Measurements from ENCODE around the gene ZMIZ1.
"Not testable (repeated sequence)": the region's sequence is repeated elsewhere in the genome, so short reads cannot be mapped to it uniquely, and the experiment has no call there.

ZMIZ1 gene

GRCh38 chr10:79318369-79318768 lies 249.6 kb downstream of the ZMIZ1 start:
- peak; percentile 36 for DNase-seq

- no peak for DNase-seq
These were observed 250.5 kb downstream of the ZMIZ1 start for GRCh38 chr10:79319115-79319771.

- no peak for DNase-seq
These were observed 251.6 kb downstream of the ZMIZ1 start for GRCh38 chr10:79320316-79320715.

DNA sequence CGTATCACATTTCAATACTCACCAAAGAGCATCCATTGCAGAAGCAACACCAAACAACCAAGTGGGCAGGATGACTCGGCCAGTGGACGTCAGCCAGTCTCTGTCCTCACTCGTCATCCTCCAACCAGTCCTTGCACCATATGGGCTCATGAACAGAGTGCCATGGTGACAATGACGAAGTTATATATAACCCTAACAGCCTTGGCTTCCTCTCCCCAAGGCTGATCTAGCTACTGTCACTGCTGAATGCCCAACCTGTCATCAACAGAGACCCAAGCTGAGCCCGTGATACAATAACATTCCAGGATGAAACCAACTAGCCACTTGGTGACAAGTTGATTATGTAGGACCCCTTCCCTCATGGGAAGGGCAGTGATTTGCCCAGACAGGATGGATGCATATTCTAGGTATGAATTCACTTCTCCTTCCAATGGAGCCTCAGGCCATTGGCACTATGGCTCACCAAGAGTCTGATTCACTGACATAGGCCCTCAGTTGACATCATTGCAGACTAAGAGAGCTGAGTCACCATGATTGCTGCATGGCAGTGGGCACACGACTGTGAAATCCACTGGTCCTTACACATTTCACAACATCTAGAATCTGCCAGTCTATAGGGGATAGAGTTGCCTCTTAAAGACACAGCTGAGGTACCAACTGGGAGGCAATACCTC lies 252.2 kb downstream of the ZMIZ1 start:
- peak; percentile 81 for DNase-seq

DNA sequence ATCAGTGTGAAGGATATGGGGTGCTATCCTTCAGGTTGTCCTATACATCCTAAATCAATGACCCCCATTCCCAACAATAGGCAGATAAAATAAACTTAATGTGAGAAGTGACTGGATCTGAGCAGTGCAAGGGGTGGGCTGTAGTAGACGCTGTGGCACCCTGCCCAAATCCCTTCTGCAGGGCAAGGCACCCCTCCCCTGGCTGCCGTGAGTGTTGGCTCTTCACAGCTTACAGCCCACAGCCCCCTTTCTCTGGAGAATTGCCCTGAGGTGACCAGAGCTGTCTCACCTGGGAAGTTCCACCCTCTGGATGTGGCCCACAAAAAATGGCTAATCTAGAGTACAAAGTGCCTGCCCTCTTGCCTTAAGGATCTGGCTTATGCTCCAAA lies 252.7 kb downstream of the ZMIZ1 start:
- DNase-seq = no peak

- no peak for DNase-seq
These were observed 253.2 kb downstream of the ZMIZ1 start for GRCh38 chr10:79321951-79322350.

DNA sequence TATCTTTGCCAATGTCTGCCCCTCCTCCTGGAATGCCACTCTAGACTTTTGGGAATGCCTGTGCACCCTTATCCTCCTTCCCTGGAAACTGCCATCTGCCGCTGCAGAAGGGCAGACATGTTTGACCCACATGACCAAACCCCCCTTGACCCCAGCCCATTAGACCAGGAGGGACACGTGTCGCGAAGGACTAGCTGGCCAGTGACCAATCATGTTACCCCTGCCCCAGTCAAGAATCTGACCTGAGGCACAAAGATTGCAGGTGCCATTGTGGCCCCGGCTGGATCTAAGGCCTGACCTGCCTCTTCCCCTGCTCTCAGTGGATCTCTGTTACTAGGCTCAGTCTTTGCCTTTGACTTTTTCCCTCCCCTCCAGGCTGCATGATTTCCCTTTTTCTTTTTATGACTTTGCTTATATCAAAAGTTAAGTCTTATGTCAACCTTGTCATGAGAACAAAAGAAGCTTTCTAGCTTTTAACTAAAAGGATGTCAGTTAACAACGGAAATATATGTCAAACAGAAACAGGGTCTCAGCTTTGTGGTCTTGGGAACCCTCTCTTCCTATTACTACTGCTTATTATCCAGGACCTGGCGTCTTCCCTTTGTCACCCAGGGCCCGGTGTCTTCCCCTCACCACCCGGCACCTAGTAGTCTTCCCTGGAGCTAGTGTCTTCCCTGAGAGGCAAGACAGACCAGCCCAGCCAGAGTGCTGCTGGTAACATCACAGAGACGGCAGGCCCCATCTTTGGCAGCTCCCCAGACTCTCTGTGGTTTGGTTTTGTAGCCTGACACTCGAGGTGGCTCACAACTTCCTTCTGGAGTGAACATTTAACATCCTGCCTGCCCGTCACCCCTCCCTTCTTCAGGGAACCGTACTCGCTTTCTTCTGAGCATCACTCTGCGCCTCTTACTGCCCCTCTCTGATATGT lies 254.1 kb downstream of the ZMIZ1 start:
- peak; percentile 91 for DNase-seq

GRCh38 chr10:79323602-79324001 lies 254.8 kb downstream of the ZMIZ1 start:
- DNase-seq = no peak

DNA sequence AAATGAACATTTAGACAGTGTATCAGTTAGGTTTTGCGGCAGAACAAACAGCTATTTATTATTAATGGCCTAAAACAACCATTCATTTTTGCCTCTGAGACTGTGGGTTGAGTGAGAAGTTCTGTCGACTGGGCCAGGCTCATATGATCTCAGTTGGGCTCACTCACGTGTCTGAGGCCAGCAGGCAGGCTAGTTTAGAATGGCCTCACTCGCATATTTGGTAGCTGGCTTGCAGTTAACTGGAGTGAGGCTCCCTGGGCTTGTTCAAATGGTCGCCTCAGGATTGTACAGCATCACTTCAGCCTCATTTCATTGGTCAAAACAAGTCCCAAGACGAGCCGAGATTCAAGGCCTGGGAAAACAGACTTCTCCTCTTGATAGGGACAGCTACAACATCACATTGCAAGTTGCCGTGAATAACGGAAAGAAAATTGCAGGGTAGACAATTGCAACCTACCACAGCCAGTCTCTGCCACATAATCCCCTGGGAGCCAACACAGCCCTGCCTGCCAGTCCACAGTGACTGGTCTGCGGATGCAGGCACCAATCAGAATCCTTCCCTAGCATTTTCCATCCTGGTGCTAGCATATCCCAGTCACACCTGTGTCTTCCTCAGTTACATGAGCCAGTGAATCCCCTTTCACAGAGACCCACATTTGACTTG lies 255.4 kb downstream of the ZMIZ1 start:
- DNase-seq = no peak

DNA sequence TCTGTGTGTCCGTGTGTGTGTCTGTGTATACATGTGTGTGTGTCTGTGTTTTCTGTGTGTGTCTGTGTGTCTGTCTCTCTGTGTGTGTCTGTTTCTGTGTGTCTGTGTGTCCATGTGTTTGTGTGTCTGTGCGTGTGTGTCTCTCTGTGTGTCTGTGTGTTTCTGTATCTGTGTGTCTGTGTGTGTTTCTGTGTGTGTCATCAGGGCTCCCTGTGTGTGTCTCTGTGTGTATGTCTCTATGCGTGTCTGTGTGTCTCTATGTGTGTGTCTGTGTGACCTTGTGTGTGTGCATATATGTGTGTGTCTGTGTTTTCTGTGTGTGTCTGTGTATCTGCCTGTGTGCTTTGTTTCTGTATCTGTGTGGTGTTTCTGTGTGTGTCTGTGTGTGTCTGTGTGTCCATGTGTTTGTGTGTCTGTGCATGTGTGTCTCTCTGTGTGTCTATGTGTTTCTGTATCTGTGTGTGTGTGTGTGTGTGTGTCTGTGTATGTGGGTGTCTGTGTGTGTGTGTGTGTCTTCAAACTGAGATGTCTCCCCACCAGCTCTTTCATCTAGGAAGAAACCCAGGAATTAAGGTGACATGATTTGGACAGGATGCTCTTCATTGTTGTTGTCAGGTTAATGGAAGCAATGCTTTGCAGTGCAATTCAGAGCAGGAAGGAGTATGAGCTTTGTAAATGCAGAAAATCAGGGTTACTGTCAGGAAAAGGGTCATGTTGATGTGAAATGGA lies 257.8 kb downstream of the ZMIZ1 start:
- DNase-seq = no peak

GRCh38 chr10:79327090-79327457 lies 258.3 kb downstream of the ZMIZ1 start:
- DNase-seq = no peak

GRCh38 chr10:79328147-79328701 lies 259.5 kb downstream of the ZMIZ1 start:
- DNase-seq = no peak

- peak; percentile 29 for DNase-seq
These were observed 260.2 kb downstream of the ZMIZ1 start for GRCh38 chr10:79328737-79329504.

GRCh38 chr10:79329529-79329928 lies 260.8 kb downstream of the ZMIZ1 start:
- DNase-seq = no peak

DNA sequence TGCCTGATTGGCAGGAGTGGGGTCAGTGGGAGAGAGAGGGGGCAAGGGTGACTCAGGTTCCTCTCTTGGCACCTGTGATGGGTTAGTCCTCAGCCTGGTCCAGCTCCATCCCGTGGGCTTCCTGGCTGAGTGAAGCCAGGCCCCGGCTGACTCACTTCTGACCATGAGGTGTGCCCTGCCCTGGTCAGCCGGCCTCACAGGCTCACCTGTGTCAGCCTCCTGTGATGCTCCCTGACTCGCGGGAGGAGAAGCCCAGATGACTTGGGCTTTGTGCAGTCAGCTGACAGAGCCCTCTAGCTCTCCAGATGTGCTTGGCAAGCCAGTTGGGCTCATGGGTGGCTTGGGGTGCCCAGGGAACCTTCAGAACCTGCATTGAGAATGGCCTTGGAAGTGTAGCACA lies 262.5 kb downstream of the ZMIZ1 start:
- DNase-seq = peak; percentile 49

- peak; percentile 95 for DNase-seq
These were observed 262.9 kb downstream of the ZMIZ1 start for GRCh38 chr10:79331709-79332108.

GRCh38 chr10:79332610-79333315 lies 264.0 kb downstream of the ZMIZ1 start:
- DNase-seq = not testable (repeated sequence)

- no peak for DNase-seq
These were observed 264.7 kb downstream of the ZMIZ1 start for GRCh38 chr10:79333513-79333912.

DNA sequence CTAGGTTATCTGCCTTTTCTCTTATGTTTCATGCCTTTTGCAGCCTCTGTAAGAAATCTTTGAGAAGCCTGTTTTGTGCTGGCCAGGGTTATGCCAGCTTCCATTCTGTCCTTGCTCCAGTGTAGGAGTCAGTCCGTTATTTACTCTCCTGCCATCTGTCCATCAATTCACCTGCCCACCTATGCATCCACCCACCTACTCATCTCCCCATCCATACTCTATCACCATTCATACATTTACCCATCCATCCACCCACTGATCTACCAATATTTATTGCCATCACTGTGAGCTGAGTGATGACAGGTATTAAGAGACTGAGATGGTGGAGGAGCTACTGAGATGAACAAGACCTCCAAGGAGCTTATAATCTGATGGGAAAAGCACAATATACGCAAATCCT lies 265.8 kb downstream of the ZMIZ1 start:
- no peak for DNase-seq

DNA sequence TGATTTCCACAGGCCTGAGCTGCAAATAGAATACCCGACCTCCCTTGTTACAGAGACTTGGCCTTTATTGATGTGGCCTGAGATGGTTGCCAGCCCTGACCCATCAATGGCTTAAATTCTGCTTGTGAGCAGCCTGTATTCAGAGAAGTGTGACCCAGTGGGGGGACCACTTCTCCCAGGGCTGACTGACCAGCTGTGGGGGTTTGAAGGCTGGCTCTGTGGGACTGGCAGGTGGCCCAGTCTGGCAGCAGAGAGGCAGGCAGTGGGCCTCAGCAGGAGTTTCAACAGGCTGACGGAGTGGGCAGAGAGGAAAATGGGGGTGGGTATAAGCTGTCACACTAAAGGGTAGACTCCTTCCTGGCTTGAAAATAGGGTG lies 266.3 kb downstream of the ZMIZ1 start:
- no peak for DNase-seq
